NCI-H146 treated with DMSO at 0.1 percent for 48 hours (cell line): ENCODE results near the gene OR1D5.
"Not testable (repeated sequence)": the region's sequence is repeated elsewhere in the genome, so short reads cannot be mapped to it uniquely, and the experiment has no call there.

ENCODE experiments used
- DNase-seq: peaks from one replicate; lab custom pipeline; 2025; ENCODE audit not compliant: unreplicated experiment; lab: John Stamatoyannopoulos, UW

The OR1D5 gene, protein sequence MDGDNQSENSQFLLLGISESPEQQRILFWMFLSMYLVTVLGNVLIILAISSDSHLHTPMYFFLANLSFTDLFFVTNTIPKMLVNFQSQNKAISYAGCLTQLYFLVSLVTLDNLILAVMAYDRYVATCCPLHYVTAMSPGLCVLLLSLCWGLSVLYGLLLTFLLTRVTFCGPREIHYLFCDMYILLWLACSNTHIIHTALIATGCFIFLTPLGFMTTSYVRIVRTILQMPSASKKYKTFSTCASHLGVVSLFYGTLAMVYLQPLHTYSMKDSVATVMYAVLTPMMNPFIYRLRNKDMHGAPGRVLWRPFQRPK

DNA sequence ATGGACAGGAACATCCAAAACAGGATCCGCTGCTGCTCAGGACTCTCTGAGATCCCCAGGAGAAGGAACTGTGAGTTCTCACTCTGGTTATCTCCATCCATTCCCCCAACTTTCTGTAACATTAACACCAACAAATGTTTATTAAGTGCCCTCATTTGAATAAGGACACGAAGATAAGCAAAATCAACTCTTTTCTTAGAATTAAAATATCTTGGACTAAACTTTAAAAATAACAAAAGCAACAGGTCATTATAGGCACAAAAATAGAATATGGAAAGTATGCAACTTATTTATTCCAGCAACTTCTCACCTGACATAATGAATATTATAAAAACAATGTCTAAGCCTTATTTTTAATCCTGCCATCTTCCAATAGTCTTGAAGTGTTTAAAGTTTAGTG is at the start of gene OR1D5:
Gene OR1D5, minus strand, starts transcription at position 101 of the 400 bp plus-strand sequence. Its CDS starts 0 bp downstream, at position 101.
- not testable (repeated sequence) for DNase-seq

- DNase-seq: no peak
These were observed 40.9 kb upstream of the OR1D5 start, which contains the start of gene OR1D2 for GRCh38 chr17:3104322-3104721. Gene OR1D2 (minus strand): TSS chr17:3104422. CDS start chr17:3092996, 11,426 bp downstream.

GRCh38 chr17:3073850-3074249 is 10.4 kb upstream of the OR1D5 start:
- not testable (repeated sequence) for DNase-seq

- not testable (repeated sequence) for DNase-seq
These were observed 1.8 kb upstream of the OR1D5 start for GRCh38 chr17:3065192-3065591.

DNA sequence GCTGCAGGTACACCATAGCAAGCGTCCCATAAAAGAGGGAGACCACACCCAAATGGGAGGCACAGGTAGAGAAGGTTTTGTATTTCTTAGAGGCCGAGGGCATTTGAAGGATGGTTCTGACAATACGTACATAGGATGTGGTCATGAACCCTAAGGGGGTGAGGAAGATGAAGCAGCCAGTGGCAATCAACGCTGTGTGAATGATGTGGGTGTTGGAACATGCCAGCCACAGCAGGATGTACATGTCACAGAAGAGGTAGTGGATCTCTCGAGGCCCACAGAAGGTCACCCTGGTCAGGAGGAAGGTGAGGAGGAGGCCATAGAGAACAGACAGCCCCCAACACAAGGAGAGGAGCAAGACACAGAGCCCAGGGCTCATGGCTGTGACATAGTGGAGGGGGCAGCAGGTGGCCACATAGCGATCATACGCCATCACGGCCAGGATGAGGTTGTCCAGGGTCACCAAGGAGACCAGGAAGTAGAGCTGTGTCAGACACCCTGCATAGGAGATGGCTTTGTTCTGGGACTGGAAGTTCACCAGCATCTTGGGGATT is 506 bp downstream of the OR1D5 start:
- DNase-seq: not testable (repeated sequence)

GRCh38 chr17:3054868-3055267 is 8.5 kb downstream of the OR1D5 start:
- DNase-seq: not testable (repeated sequence)

GRCh38 chr17:3049705-3050295 is 13.6 kb downstream of the OR1D5 start:
- no peak for DNase-seq

GRCh38 chr17:3048727-3049471 is 14.5 kb downstream of the OR1D5 start:
- peak; percentile 96 for DNase-seq

DNA sequence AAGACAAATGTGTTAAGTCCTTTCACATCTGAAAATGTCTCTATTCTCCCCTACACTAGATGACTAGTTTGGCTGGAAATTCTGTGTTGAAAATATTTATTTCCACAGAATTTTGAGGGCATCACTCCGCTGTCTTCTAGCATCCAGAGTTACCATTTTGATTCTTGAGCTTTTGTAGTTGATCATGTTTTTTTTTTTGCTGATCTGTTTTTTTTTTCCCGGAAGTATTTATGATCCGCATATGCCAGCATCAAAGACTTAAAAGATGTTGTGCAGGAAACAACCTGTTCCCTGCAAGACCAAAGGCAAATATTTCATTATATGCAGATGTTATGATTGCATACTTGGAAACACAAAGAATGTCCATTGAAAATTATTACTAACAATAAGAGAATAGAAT is 16.7 kb downstream of the OR1D5 start:
- no peak for DNase-seq

DNA sequence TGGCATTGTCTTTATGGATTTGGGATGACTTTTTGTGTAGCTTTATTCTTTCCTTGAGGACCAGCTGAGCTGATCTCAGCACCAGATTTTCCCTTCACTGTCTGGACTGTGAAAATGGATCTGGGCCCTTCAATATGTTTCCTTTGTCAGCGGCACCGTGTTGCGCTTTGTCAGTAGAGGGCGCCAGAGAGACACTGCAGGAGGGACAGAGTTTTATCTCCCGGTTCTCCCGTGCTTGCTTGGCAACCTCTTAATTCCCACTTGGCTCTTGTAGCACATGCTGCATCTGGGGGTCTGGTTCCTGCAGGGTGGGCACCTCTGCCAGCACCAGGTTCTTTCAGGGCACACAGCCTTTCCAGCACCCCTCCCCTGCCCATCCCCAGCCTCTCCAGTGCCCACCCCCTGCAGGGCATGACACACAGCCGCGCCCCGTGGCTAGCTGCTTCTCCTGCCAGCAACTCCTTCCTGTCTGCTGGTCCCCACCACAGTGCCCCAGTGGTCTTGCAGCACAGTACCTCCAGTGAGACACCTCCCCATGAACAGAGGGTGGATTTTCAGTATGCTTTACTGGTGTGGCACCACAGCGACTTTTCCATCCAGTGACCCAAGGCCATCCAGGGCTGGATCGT is 19.6 kb downstream of the OR1D5 start:
- no peak for DNase-seq

DNA sequence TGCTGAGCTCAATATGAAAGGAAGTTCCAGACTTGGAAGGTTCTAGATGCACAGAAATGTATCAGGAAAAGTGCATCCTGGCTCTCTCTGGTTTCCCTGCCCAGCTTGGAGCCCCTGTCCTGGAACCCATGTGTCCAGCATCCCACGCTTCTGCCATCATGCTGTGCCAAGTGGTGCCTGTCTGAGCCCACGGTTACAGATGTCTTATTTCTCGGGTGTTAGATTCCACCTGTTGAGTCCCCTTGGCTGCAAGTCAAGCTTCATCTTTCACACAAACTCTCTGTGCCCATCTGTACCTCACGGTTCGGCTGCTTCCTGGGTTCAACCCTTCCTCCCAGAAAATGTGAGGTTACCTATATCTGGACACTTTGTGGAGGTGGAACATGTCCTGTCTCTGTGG is 22.5 kb downstream of the OR1D5 start:
- DNase-seq: no peak

DNA sequence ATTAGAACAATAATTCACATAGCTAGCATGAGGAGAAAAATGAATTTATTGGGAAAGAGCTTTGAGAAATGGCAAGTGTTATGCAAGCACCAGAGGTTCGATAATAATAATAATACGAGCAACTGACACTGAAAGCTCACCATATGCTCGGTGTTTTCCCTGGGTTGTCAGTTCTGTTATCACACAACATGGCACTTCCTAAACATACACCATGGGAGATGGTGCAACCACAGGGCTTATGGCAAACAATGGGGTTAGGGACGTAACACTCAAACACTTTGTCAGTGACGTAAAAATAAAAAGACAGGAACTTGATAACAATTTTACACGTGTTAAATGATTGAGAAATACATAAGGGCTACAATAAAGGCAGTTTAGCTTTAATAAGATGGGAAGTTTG is 23.7 kb downstream of the OR1D5 start:
- no peak for DNase-seq

GRCh38 chr17:3038941-3039340 is 24.5 kb downstream of the OR1D5 start:
- DNase-seq: no peak

- no peak for DNase-seq
These were observed 26.1 kb downstream of the OR1D5 start for GRCh38 chr17:3037259-3037658.

DNA sequence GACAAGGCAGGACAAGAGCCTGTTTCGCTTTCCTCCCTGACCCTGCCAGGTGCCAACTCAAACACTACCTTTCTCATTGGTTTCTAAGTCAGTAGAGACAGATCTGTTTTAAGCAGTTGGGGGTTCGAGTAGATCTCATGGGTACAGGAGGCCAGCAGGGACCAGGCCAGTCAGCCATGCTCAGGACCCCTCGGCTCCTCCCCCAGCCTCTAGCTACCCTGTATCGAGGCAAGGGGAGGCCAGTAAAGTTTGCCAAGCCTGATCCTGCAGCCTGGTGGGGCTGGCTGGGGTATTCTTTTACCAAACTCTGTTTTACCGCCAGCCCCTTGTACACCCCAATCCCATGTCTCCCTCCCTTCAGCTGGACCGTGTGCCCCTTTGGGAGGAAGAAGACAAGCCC is 26.6 kb downstream of the OR1D5 start:
- DNase-seq: no peak

DNA sequence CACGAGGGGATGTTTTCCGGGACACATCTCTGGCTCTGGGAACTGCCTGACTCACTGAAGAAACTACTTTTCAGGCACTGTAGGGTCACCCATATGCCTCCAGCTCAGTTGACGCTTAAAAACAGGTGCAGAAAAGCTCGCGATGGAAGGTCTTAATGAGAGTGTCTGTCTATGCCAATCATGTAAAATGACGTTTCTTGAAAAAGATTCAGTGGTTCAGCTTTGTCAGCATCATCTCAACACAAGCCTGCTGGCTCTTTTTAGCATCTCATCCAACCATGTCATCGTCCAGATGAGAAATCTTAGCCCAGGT is 27.5 kb downstream of the OR1D5 start:
- no peak for DNase-seq

GRCh38 chr17:3035256-3035967 is 28.0 kb downstream of the OR1D5 start:
- DNase-seq: no peak

GRCh38 chr17:3034578-3034920 is 28.9 kb downstream of the OR1D5 start:
- no peak for DNase-seq

GRCh38 chr17:3033741-3034577 is 29.4 kb downstream of the OR1D5 start:
- no peak for DNase-seq

DNA sequence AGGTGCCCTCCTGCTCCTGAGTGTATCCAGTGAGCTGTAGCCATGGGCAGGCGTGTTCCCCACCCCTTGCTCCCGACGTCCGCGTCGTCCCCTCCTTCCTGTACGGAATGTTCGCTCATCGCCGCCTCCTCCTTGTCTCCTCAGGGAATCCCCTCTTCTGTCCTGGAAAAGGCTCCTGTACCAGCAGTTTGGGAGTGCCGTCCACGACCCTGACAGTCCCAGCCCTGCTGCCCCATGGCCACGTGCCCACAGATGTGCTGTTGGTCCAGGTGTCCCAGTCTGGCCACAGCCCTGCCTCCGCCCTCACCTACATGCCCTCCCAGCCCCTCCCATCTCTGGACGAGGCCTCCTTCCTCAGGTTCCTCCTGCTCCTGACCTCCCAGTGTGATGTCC is 30.2 kb downstream of the OR1D5 start:
- DNase-seq: no peak
